IPS-NIHi7 (cell line): ENCODE data around the gene GPR4.
"Not testable (repeated sequence)": the region's sequence is repeated elsewhere in the genome, so short reads cannot be mapped to it uniquely, and the experiment has no call there.

ENCODE experiments used
- DNase-seq: peaks from one replicate; pipeline ENCODE4 v3.0.0; 2012; ENCODE audit warnings: mixed read lengths; ENCODE audit errors: extremely low spot score

GPR4 gene

GRCh38 chr19:45601524-45602374 lies at the start of gene GPR4:
Gene GPR4, minus strand, starts transcription at chr19:45602212. Its CDS starts 10,346 bp downstream, at chr19:45591866.
- peak; percentile 90 for DNase-seq

- no peak for DNase-seq
Observed at GRCh38 chr19:45650722-45651121, 48.7 kb upstream of the GPR4 start.

GRCh38 chr19:45646345-45646698 lies 44.3 kb upstream of the GPR4 start:
- DNase-seq = no peak

GRCh38 chr19:45645631-45646344 lies 43.8 kb upstream of the GPR4 start:
- DNase-seq = peak; percentile 93

- DNase-seq = no peak
Observed at GRCh38 chr19:45645068-45645630, 43.1 kb upstream of the GPR4 start.

GRCh38 chr19:45643927-45644771 lies 42.1 kb upstream of the GPR4 start:
- DNase-seq = no peak

GRCh38 chr19:45643024-45643926 lies 41.3 kb upstream of the GPR4 start:
- DNase-seq = peak; percentile 82

GRCh38 chr19:45641274-45642105 lies 39.5 kb upstream of the GPR4 start:
- DNase-seq = peak; percentile 86

GRCh38 chr19:45640849-45641273 lies 38.8 kb upstream of the GPR4 start:
- DNase-seq = peak; percentile 56

- DNase-seq = peak; percentile 85
Observed at GRCh38 chr19:45638930-45639729, 37.1 kb upstream of the GPR4 start, which contains the start of gene EML2. Gene EML2, minus strand, starts transcription at chr19:45639397. Its CDS starts 21 bp downstream, at chr19:45639376.

- DNase-seq = no peak
Observed at GRCh38 chr19:45637890-45638667, 36.1 kb upstream of the GPR4 start.

- no peak for DNase-seq
Observed at GRCh38 chr19:45636902-45637301, 34.9 kb upstream of the GPR4 start.

- no peak for DNase-seq
Observed at GRCh38 chr19:45636275-45636674, 34.3 kb upstream of the GPR4 start.

- DNase-seq = peak; percentile 96
Observed at GRCh38 chr19:45632468-45633196, 30.6 kb upstream of the GPR4 start.

GRCh38 chr19:45630463-45630862 lies 28.5 kb upstream of the GPR4 start:
- no peak for DNase-seq

GRCh38 chr19:45629704-45630103 lies 27.7 kb upstream of the GPR4 start:
- no peak for DNase-seq

GRCh38 chr19:45628219-45628618 lies 26.2 kb upstream of the GPR4 start:
- not testable (repeated sequence) for DNase-seq
